GM19043 (cell line): Measurements from ENCODE around the gene ZNF445.
"Not testable (repeated sequence)": the region's sequence is repeated elsewhere in the genome, so short reads cannot be mapped to it uniquely, and the experiment has no call there.

Experiments used
- ATAC-seq: cut with Tn5 transposase; IDR thresholded peaks from one replicate; pipeline ENCODE4 v1.9.1; 2021; ENCODE audit warnings: low read depth; ENCODE audit not compliant: unreplicated experiment

Gene ZNF445

GRCh38 chr3:44439499-44440295, 37.8 kb downstream of the ZNF445 start:
- peak; percentile 92 for ATAC-seq

GRCh38 chr3:44437800-44438199, 39.7 kb downstream of the ZNF445 start:
- no peak for ATAC-seq

DNA sequence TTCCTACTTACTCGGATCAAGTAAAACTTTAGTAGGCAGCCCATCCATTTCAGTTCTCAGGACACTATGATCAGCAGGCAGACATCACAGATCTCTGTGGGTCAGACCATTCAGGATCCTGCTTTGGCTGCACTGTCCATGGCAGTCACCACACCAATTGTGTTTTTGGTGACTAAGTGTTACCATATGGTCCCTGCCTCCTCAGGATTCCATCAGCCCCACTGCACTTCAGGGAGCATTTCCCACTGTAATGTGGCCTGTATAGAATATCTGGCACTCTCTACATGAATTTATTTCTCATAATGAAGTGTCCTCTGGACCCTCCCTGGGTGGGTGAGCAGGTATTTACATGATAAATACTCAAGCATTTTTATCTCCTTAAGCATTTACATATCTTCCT, 41.3 kb downstream of the ZNF445 start:
- no peak for ATAC-seq

DNA sequence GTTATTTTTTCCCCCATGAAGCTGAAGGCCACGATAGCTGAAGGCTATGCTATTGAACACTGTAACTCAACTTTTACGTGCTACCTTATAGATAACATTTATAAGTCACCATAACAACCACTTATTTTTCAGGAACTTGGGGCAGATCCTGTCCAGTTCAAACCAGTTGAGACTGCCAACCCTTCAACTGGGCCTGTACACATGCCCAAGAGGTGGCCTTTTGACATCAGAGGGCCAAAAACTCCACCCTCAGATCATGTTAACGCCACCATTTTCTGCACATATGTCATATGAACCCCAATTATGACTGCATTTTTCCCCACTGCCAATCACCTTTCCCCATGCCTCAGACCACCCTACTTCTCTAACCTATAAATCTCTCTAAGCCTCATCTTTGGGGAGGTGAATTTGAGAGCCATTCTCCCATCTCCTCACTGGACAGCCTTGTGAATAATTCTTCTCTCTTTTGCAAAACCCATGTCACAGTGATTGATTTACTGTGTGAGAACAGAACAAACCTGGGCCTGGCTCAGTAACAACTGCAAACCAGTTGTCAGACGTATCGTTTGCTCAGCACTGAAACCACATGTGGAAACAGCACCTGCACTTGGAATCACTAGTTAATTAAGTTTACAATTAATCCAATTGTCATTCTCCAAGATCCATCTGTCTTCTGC, 42.5 kb downstream of the ZNF445 start:
- ATAC-seq: no peak

DNA sequence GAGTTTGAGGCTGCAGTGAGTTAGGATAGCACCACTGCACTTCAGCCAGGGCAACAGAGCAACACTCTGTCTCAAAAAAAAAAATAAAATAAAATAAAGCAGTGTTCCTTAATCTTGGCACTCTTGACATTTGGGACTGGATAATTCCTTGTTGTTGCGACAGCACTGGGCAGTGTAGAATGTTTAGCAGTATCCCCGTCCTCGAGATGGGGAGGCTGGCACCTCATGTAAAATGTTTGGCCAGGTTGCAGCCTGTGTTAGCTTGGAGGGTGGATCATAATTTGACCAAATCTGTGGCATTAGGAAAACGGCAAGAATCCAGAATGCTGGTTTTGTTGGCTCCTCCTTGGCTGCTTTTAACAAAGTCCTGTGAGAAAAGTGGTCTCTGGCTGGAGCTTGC, 47.0 kb downstream of the ZNF445 start:
- ATAC-seq: no peak

GRCh38 chr3:44429459-44429858, 48.0 kb downstream of the ZNF445 start:
- ATAC-seq: no peak

- ATAC-seq: no peak
Observed at GRCh38 chr3:44428910-44429309, 48.6 kb downstream of the ZNF445 start.

GRCh38 chr3:44427683-44428082, 49.8 kb downstream of the ZNF445 start:
- ATAC-seq: no peak

DNA sequence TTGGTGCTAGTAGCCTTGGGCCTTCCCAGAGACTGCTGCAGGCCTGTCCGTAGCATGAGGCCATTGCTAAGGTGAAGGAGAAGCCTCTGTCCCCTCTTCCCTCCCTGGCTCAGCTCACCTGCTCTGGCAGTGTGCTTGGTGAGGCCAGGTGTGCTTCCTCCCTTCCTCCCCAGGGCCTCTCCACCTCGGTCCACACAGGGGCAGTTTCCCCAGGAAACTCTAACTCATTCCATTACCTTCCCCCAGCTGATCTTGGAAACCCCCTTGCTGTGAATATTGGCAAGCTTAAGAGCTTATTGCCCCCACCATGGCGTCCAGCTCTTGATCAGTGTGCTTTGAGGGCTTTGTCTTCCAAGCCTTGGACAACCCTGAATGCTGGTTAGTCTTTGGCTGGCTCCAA, 52.7 kb downstream of the ZNF445 start:
- ATAC-seq: no peak

DNA sequence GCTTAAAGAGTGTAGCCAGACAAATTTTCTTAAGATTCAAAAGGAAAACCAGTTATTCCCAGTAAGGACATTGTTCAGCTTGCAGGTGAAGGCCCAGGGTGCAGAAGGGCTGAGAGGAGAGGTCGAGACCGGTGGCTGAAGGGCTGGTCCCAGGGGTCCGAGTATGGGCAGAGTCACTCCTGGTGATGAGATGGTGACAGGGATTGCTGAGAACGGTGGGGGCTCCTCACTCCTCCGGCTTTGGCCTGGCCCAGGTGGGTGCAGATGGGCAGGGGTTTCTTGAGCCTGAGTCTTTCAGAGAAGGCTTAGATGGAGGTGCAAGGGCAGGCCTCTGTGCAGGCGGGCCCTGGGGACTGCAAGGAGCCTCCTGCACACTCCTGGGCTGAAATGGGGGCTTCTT, 56.2 kb downstream of the ZNF445 start:
- ATAC-seq: no peak

DNA sequence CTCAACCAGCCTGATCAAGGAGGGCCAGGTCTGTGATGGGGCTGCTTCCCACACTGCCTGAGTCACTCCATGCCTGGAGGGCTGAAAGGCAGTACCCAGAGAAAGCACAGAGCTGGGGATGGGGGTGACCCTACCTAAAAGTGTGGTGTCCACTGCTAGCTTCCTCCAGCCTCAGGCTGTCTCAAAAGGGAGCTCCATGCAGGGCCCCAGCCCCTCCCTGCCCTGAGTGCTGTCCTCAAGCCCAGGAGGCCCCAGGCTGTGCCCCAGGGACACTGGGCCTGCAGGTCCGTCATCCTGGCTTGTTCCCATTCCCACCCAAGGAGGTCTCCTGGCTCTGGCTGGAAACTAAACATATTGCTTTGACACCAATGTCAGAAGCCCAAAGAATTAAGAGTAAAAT, 56.8 kb downstream of the ZNF445 start:
- no peak for ATAC-seq

- no peak for ATAC-seq
Observed at GRCh38 chr3:44419923-44420650, 57.4 kb downstream of the ZNF445 start.

DNA sequence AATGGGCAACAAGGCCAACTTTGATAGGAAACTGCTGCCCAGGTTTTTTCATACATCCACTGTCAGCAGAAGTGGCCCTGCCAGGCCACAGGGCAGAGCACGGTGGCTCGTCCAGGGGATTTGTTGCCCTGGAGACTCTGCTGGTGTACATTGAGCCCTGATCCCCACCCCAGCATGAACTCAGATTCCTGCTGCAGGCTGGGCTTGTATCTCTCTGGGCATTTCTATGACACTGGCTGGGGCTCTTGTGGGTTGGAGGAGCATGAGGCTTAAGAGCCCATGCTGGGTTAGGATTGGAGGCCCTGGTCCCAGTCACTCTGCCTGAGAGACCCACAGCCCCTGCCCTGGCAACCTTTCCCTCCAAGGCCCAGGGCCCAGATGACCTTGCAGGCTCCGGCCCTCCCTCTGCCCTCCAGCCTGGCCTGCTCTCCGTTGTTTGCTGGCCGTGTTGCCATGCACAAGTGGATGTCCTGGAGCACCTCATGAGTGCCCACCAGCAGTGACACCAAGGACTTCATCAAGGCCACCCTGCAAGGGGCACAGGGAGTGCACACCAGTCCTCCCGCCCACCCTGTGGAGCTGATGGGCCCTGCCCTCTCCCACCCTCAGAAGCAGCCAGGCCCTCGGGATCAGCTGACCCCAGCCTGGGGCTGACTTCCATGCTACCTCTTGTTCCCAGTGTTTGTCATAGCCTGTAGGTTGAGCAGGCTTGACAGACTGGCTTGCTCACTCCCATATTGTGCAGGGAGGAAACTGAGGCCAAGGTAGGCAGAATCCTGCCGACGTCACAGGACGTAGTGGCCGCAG, 58.2 kb downstream of the ZNF445 start:
- no peak for ATAC-seq

DNA sequence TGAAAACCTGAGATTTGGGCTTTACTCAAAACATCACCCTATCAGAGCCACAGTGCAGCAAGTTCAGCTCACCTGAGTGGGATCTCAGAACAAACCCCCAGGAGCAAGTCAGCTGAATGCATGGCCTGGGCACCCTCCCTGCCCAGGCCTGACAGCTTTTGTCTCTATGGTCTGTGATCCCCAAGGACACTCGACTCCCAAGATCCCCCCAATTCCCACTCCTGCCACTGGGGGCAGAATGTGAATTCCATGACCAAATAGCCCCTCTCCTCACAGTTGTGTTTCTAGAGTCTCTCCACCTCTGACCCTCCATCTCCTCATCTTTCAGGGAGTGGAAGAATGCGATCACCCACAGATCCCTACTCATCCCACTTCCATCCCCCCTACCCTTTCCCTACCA, 58.9 kb downstream of the ZNF445 start:
- no peak for ATAC-seq

- ATAC-seq: not testable (repeated sequence)
Observed at GRCh38 chr3:44418118-44418517, 59.4 kb downstream of the ZNF445 start.

DNA sequence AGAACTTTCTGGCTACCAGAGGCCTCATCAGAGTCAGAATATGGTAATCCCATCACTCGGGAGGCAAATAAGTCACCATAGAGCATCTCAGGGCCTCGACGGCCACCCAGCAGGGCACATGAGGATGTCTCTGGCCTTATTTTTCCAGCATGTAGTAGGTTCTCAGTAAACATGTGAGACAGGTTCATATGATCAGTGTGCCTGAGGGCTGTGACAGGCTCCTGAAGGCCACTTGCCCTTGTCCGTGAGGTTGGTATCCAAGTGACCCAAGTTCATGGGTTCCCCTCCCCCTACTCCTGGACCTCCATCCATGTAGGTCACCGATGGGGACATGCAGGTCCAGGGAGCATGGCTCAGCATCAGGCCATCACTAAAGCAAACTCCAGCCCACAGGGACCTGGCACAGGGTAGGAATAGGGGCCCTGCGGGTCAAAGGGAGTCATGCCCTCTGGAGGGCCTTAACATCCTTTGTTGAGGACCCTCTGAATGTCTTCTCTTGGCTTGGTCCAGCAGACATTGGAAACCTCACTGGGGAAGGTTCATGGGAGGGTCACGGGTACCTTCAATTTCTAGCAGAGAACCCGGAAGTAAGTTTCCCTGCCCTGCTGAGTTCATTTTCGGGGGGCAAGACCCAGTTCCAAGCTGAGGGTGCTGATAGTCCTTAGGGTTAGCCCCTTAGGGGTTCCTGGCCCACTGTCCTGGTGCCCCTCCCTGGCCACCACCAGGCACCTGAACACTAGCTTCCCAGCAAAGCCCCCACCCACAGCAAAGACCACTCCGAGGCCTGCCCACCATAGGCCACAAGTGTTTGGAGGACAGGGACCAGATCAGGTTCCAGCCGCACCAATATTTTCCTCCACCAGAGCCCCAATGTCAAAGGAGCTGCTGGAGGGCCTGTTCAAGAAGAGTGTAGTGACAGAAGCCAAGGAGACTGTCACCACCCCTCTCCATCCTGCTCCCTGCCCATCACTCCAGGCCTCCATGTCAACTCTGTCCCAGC, 61.1 kb downstream of the ZNF445 start:
- ATAC-seq: no peak

GRCh38 chr3:44415421-44415820, 62.0 kb downstream of the ZNF445 start:
- ATAC-seq: no peak

GRCh38 chr3:44414517-44415090, 62.9 kb downstream of the ZNF445 start:
- no peak for ATAC-seq

- no peak for ATAC-seq
Observed at GRCh38 chr3:44412365-44412764, 65.1 kb downstream of the ZNF445 start.
